LNCAP (cell line): ENCODE results near the gene EVI5.

Experiments used
- CTCF ChIP-seq: fragments of 450-650 bp; IDR thresholded peaks from 2 replicates; pipeline ENCODE4 v1.5.1; 2017; ENCODE audit warnings: mild to moderate bottlenecking

The EVI5 gene

GRCh38 chr1:92822879-92823278 lies 38.0 kb upstream of the EVI5 start:
- no peak for TF ChIP-seq CTCF

GRCh38 chr1:92820551-92820950 lies 35.6 kb upstream of the EVI5 start:
- TF ChIP-seq CTCF = no peak

- no peak for TF ChIP-seq CTCF
Observed at GRCh38 chr1:92820024-92820423, 35.1 kb upstream of the EVI5 start.

- TF ChIP-seq CTCF = peak; percentile 62; the same call in 1 of the 2 replicates
Observed at GRCh38 chr1:92817986-92818764, 33.3 kb upstream of the EVI5 start.

- no peak for TF ChIP-seq CTCF
Observed at GRCh38 chr1:92817137-92817697, 32.3 kb upstream of the EVI5 start.

GRCh38 chr1:92816732-92817131 lies 31.8 kb upstream of the EVI5 start:
- no peak for TF ChIP-seq CTCF

- TF ChIP-seq CTCF = no peak
Observed at GRCh38 chr1:92808381-92808780, 23.5 kb upstream of the EVI5 start.
